Stimulated activated CD8-positive, alpha-beta memory T cell treated with anti-CD3 and anti-CD28 coated beads, Interleukin-7, amount 100 ng/mL, for 4 hours (primary cell): ENCODE results near the gene MIOX.

Experiments used
- DNase-seq, 2 donors: peaks; one replicate each; pipeline ENCODE4 v3.0.0-alpha.2; 2020; ENCODE audit warnings: low read depth in 2 of 2

The MIOX gene

GRCh38 chr22:50486561-50487289 is at the start of gene MIOX:
Gene MIOX (plus strand): TSS chr22:50486859. CDS start chr22:50486898, 39 bp downstream.
- no peak for DNase-seq

GRCh38 chr22:50437511-50438304 is 49.0 kb upstream of the MIOX start:
- DNase-seq, result no peak

- DNase-seq, result no peak
Measured at GRCh38 chr22:50438305-50439275, 48.1 kb upstream of the MIOX start.

- no peak for DNase-seq
Measured at GRCh38 chr22:50439314-50439870, 47.3 kb upstream of the MIOX start.

GRCh38 chr22:50439871-50440331 is 46.8 kb upstream of the MIOX start:
- no peak for DNase-seq

- DNase-seq, result no peak
Measured at GRCh38 chr22:50440544-50441249, 46.0 kb upstream of the MIOX start.

GRCh38 chr22:50441428-50441993 is 45.1 kb upstream of the MIOX start:
- no peak for DNase-seq

- DNase-seq, result no peak
Measured at GRCh38 chr22:50443197-50443596, 43.5 kb upstream of the MIOX start.

- no peak for DNase-seq
Measured at GRCh38 chr22:50443801-50444625, 42.6 kb upstream of the MIOX start.

GRCh38 chr22:50444663-50445062 is 42.0 kb upstream of the MIOX start:
- no peak for DNase-seq

- peak; percentile 21 to 51 for DNase-seq
Measured at GRCh38 chr22:50445071-50445879, 41.4 kb upstream of the MIOX start.

GRCh38 chr22:50445880-50446707 is 40.6 kb upstream of the MIOX start:
- DNase-seq, result no peak

- no peak for DNase-seq
Measured at GRCh38 chr22:50446708-50447575, 39.7 kb upstream of the MIOX start.

- no peak for DNase-seq
Measured at GRCh38 chr22:50447576-50448551, 38.8 kb upstream of the MIOX start.

- no peak for DNase-seq
Measured at GRCh38 chr22:50452649-50453048, 34.0 kb upstream of the MIOX start.
